Tibial nerve (tissue), 3 donors: Measurements from ENCODE around the gene RTP2.

Source experiments
- CTCF ChIP-seq, 5 experiments: fragments of 200-600 bp in 3 of 5; fragments of 450-650 bp in 2 of 5; sonication (generic) in 3 of 5; IDR thresholded peaks; one replicate each; pipeline ENCODE4 v1.5.1; 2016 to 2019; ENCODE audit warnings: antibody characterized with exemption in 5 of 5, mild to moderate bottlenecking in 3 of 5, moderate library complexity in 2 of 5
- POLR2A ChIP-seq, 2 donors: fragments of 450-650 bp; IDR thresholded peaks; one replicate each; pipeline ENCODE4 v1.6.1; 2017; ENCODE audit warnings: antibody characterized with exemption in 2 of 2, mild to moderate bottlenecking in 2 of 2, moderate library complexity in 2 of 2

GRCh38 chr3:187677604-187678003, 24.8 kb downstream of the RTP2 start:
- no peak for TF ChIP-seq CTCF (IDR thresholded peaks at IDR 0.05)
- TF ChIP-seq POLR2A (IDR thresholded peaks at IDR 0.05) = no peak
